GM11168 (cell line): Measurements from ENCODE around the gene ERGIC1.
"Not testable (repeated sequence)": the region's sequence is repeated elsewhere in the genome, so short reads cannot be mapped to it uniquely, and the experiment has no call there.

Source experiments
- in situ Hi-C: fragments of 300-500 bp; cut with MboI; formaldehyde crosslinking; loops from one replicate; pipeline ENCODE4 v1.12.0; 2022; ENCODE audit warnings: low sequenced_read_pairs; ENCODE audit not compliant: unreplicated experiment

The ERGIC1 gene

DNA sequence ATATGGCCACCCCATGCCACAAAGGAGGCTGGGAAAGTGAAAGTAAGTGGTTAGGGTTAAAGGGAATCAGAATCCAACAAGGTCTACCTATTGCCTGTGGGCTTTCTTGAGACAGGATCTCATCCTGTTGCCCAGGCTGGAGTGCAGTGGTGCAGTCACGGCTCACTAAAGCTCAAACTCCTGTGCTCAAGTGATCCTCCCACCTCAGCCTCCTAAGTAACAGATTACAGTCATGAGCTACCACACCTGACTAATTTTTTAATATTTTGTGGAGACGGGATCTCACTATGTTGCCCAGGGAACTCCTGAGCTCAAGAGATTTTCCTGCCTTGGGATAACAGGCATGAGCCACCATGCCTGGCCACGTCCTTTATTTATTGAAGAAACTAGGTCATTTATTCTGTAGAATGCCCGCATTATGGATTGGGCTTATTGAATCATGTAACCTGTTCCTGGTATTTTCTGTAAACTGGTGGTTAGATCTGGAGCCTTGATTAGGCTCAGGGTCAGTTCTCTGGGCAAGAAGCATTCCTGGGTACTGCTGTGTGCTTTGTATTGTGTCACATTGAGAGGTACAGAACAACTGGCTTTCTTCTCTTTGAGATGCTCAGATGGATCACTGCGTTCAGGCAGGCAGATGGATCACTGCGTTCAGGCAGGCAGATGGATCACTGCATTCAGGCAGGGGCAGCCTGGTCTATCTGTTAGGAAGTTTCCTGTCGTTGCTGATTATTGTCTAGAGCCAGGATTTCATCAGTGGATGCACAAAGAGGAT, 41.6 kb downstream of the ERGIC1 start:
- in situ Hi-C loops, result no loop called here

DNA sequence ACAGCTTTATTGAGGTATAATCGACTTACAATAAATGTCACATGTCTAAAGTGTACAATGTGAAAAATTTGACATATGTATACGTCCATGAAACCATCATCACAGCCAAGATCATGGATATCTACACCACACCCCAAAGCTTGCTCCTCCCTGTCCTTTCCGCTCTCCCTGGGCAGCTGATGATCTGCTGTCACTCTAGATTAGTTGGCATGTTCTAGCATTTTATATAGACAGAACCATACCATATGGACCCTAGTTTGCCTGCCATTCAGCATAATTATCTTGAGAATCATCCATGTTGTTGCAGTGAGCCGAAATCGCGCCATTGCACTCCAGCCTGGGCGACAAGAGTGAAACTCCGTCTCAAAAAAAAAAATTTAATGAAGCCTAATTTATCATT, 42.5 kb downstream of the ERGIC1 start:
- in situ Hi-C loops, result no loop called here

DNA sequence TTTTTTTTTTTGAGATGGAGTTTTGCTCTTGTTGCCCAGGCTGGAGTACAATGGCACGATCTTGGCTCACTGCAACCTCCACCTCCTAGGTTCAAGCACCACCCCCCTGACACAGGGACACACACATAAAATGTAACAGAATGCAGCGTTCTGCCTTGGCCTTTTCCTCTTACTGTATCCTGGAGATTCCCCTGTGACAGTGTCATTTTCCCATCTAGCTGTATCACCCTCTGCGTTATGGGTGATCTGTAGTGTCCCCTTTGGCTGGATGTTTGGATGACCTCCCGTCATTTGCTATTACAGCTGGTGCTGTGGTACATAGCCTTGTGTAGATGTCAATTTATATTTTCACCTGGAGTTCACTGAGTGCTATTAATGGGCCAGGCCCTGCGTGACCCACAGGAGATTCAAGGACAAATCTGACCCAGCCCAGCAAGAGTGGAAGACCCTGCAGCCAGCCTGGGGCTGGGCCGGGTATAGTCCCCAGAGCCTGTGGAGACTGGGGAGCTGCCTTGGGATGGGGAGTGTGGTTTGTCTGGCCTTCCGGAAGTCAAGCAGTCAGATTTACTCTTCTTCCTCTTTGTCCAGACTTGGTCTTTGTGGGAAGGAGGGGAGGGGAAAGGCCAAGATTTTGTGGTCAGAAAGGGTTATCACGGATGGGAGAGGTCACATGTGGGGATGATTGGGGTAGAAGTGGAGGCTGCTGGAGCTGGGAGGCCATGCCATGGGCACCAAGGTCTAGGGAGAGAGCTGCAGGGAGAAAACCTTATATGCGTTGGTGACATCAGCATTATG, 43.6 kb downstream of the ERGIC1 start:
- in situ Hi-C loops, result no loop called here

DNA sequence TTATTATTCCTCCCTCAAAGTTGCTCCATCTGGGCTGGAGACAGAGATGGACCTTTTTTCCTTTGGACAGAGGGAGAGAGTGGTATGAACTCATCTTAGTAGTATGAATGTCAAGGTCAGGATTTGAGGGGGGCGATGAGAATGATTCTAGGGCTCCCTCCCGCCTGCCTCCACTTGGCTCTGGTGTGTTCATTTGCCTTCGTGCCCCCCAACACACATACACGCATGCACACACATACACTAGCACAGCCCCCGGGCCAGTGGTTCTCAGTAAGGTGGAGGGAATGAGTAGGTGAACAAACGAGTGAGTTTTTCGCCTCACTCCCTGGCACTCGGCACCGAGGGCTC, 44.5 kb downstream of the ERGIC1 start:
- in situ Hi-C loops, result no loop called here

DNA sequence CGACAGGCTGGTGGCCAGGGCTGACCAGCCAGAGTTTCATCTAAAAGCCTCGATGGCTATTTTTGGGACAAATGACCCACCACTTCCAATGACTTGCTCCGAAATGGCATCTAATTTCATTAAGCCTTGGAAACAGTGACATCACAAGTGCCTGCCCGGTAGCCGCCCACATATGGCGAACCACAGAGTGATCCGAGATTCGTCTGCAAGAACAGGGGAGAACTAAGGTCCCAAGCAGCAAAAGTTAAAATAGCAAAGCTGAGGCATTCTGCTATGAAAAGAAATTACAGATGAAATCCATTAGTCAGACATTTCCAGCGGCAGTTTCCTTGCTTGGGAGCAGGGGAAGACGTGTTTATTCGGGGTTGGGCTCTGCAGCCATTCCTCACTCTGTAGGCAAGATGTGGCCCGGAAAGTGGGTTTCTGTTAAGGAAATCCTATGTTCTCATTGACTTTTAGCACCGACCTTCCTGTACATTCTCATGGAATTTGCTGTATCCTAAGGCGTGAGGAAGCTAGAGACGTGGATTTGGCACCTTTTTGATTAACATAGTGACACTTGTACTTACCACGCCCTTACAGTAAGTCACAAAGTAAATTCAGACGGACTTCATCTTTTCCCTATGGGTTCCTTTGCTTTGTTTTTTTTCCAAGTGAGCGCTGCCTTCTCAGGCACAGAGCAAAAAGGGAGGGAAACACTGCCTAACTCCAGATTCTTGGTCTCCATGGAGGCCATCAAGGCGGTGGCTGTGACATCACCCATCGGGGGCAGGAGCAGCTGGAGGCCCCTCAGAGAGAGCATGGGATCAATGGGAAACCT, 45.1 kb downstream of the ERGIC1 start:
- in situ Hi-C loops, result no loop called here

DNA sequence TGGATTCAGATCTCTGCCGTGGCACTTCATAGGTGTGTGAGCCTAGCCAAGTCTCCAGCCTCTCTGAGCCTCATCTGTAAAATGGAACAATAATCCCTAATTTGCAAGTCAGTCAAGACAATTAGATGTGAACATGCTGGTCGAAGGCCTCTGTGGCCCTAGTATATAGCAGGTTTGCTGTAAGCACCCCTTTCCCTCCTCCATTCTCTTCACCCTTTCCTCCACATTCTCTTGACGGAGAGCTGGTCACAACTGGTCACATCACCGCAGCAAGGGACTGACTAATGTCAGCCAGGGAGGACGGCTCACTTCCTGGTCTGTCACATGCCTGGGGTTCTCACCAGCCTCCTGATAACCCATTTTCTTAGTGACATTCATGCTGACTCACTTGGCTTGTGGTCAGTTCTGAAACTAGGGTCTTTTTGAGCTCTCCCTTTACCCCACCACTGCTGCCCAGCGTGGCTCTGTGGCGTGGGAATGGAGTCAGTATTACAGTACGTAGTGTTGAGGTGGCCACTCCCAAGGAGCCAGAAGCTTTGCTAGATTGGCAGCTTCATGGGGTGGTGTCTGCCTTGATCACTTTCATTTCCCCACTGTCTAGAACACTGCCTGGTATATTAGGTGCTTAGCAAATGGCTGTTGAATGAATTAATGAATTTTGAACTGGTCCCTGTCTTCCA, 47.8 kb downstream of the ERGIC1 start:
- in situ Hi-C loops, result no loop called here

DNA sequence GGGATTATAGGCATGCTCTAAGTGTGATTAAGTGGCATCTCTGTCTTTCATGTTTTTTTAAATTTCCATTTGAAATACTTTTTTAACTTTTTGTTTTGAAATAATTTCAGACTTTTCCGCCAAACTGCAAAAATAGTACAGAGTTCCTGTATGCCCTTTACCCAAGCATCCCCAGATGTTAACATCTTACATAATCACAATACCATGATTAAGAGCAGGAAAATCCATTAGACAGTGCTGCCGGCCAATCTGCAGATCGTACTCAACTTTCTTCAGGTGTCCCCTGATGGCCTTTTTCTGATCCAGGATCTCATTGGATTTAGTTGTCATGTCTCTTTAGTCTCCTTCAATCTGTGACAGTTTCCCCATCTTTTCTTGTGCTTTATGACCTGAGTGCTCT, 49.0 kb downstream of the ERGIC1 start:
- in situ Hi-C loops, result no loop called here

DNA sequence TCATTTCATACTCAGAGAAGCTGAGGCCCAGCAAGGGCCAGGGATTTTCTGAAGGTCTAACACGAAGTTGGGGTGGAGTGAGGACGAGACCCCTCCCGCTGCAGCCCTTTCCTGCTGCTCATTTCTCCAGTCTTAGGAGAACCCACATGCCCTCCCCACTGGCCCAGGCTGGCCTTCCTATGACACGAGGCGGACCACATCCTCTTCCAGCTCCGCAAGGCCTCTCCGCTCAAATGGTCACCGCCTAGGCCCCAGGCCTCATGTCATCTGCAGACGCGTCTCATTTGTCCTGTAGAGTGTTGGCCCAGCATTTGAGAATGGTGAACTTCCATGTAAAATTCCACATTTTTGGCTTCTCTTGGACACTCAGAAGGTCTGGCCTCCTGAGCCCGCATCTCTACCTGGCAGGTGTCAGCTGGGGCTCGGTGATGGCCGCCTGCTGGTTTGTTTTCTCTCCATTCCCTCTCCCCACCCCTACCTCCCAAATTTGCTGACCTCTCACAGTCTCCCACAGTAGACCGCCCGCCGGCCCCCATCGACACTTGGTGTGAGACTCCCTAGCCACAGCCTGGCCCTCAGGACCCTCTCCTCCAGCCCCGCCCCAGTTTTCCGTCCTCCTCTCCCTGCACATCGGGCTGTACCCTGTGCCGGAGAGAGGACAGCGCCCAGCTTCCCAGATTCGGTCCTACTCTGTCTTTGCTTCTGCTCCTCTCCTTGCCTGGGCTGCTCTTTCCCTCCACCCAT, 51.7 kb downstream of the ERGIC1 start:
- in situ Hi-C loops, result no loop called here

DNA sequence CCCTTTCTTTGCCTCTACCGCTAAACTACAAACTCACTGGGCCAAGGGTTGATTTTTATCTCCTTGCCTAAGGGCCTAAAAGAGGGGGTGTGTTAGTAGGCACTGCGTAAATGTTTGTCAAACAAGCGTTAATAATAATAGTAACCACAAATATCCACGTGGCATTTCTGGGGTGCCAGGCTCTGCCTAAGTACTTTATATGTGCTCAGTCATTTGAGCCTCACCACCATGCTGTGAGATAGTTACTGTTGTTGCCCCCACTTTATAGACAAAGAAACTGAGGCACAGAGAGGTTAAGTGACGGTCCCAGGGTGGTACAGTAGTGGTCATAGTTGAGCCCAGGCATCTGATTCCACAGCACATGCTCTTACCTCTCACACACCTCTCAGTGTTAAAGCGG, 52.4 kb downstream of the ERGIC1 start:
- in situ Hi-C loops, result no loop called here

DNA sequence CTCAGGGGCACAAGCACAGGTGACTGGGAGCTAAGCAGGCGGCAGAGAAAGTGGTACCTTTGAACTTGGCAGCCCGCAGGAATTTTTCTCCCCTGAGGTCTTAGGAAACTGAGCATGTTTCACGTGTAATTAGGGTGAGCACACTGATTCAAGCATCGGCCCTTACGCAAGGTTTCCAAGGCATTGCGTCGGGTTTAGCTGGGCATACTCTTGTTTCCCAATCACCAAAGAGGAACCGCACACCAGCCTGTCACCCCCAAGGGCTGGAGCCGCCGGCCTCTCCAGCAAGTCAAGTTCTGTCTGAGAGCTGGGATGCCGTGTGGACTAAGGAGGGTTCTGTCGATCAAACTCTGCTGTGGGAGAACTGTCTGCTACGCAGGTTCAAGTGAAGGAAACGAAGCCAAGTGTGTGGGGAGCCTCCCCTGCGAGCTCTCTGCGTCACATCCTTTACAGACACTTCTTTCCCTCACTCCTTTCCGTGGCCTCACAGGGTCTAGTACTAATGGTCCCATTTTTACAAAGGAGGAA, 53.0 kb downstream of the ERGIC1 start:
- in situ Hi-C loops, result no loop called here

DNA sequence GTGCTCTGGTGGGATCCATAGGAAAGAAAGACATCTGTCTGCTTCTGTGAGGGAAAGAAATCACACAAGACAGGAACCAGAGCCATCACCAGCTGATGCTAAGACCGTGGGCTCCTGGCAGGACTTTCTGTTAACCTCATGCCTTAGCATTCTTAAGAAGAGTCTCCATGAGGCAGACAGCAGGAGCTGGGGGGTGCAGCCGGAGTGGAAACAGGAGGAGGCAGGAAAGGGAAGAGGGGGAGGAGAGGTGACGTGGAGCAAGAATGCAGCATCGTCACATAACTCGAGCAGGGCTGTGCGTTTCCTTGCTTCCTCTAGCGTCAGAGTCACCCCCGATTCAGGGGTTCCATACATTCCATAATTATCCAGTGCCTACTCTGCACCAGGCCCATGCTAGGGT, 53.6 kb downstream of the ERGIC1 start:
- in situ Hi-C loops, result no loop called here

DNA sequence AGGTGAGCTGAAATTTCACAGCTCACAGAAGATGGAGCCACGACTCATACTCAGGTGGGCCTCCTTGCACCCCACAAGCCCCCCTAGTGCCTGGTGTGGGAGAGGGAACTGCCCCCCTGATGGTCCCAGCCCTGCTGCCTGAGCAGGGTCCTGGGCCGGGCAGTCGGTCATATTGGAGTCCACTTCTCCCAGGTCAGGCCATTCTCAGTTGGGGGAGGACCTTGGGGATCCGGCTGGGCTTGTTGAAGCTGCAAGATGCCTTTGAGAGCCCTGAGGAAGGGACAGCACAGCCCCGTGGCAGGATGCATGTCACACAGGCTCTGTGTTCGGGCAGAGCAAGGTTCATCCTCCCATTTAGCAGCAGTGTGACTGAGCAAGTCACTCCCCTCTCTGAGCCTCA, 56.6 kb downstream of the ERGIC1 start:
- in situ Hi-C loops, result no loop called here

DNA sequence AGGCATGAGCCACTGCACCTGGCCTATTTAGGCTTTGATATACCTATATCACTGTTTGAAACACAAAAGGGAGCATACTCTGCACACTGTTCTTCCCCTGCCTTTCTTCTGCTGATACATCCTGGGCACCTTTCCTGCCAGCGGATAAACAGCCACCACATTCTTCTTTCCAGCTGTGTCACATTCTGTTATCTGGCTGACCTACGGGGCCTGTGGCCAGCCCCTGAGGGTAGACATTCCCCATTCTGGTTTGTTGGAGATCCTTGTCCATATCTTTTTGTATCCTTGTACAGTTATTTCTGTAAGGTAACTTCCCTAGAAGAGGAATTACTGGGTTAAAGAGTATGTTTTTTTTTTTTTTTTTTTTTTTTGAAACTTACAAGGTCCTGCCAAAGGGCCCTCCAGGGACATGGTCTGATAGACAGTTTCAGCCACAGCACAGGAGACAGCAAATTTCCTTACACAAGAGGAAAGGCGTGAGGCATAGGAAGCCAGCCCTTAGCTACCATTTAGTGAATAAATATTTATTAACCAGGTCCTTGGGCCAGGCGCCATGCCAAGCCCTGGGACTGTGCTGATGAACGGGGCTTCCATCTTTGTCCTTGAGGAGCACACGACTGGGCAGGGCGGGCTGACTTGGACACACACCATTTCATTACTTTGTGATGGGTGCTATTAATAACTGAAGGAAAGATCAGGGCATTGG, 57.8 kb downstream of the ERGIC1 start:
- in situ Hi-C loops, result no loop called here

DNA sequence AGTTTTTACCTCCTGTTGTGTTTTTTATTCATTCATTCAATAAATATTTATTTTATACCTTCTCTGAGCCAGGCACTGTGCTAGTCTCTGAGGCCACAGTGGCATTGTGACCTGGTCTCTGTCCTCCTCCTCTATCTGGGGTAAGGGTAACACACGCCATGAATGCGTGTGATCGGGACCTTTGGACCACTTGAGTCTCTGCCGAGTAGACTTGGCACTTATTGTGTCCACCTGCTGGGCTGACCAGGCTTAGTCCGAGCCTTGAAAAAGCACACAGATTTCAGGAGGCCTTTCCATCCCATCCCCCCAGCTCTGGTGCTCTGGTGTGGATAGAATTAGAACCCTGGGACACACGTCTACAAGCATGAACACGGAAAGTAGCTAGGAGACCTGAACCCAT, 58.7 kb downstream of the ERGIC1 start:
- in situ Hi-C loops, result no loop called here

DNA sequence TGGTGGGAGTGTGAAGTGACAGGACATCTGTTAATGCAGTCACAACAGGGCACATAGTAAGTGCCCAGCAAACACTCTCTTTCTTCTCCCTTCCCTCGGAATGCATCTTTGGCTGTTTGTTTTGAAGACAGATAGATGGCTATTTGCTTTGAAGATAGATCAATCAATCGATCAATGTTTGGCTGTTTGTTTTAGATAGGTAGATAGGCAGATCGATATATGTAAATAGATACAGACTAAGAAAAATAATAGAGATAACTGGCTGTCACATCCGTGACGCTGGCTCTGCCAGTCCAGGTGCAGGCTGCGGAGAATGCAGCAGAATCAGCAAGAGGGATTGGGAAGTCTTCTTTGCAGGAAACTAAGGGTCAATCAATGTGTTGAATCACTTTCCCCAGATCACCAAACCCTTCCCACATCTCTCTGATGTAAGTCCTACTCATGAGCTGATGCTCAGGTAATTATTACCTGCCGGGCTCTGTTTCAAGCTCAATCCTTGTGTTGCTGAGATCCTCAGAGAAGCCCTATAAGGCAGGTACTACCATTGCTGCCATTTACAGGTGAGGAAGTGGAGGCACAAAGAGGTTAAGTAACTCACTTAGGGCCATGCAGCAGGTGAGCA, 60.8 kb downstream of the ERGIC1 start:
- in situ Hi-C loops, result no loop called here

DNA sequence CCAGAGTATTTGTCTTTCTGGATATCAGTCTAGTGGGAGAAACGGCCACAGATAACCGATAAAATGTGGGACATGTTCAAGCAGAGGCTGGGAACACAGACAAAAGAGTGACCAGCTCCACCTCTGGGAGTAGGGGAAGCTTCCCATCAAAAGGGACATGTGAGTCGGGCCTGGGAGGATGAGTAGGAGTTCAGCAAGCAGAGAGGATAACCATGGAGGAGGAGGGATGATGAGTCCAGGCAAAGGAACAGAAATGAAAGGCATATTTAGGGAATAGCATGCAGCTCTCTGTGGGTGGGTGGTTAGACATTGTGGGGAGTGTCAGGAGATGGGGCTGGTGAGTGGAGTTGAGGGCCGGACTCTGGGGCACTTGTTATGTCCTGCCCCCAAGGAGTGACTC, 61.5 kb downstream of the ERGIC1 start:
- in situ Hi-C loops, result no loop called here

DNA sequence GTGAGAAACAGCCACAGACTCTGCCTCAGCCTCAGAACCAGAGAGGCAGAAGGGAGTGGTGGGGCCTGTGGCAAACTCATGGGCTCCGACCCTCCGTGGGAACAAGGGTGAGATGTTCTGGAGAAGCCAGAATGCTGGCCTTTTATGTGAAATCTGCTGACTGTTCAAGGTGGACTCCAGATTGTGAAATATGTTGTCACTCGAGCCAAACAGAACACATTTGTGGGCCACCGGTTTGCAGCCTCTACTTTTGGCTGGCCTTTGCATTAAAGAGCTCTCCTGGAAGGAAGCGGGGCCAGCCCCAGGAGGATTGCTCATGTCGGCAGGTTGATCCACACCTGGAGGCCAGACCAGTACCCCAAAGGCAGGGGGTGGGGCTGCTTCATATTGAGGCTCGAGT, 62.4 kb downstream of the ERGIC1 start:
- in situ Hi-C loops, result no loop called here

DNA sequence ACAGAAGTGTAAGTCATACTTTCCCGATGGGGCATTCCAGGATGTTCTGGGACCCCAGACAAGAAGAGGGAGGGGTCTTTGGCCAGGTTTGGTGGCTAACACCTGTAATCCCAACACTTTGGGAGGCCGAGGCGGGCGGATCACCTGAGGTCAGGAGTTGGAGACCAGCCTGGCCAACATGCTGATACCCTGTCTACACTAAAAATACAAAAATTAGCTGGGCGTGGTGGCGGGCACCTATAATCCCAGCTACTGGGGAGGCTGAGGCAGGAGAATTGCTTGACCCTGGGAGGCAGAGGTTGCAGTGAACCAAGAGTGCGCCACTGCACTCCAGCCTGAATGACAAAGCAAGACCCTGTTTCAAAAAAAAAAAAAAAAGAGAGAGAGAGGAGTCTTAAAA, 63.0 kb downstream of the ERGIC1 start:
- in situ Hi-C loops, result not testable (repeated sequence)
